Neural crest cell (in vitro differentiated cells): ENCODE results near the gene LRRFIP2. TPM values are rescaled to one million over a fixed set of nuclear protein-coding genes. Genes with fewer than 3 reads are reported as not detected.
"Not testable (repeated sequence)": the region's sequence is repeated elsewhere in the genome, so short reads cannot be mapped to it uniquely, and the experiment has no call there.

Source experiments
- DNase-seq: peaks from one replicate; pipeline ENCODE4 v3.0.0; 2021; ENCODE audit warnings: low read depth, mixed read lengths, low spot score
- H3K27ac Mint-ChIP-seq: one replicate; pipeline ENCODE4 v1.8.0; 2021; ENCODE audit warnings: mild to moderate bottlenecking, mixed read lengths; ENCODE audit not compliant: unreplicated experiment
- H3K27me3 Mint-ChIP-seq: 2 replicates; pipeline ENCODE4 v1.8.0; 2021; ENCODE audit warnings: low read depth, mild to moderate bottlenecking, mixed read lengths
- H3K36me3 Mint-ChIP-seq: 2 replicates; pipeline ENCODE4 v1.8.0; 2021; ENCODE audit warnings: low read depth, mild to moderate bottlenecking, mixed read lengths
- H3K4me1 Mint-ChIP-seq: 2 replicates; pipeline ENCODE4 v1.8.0; 2021; ENCODE audit warnings: mixed read lengths
- H3K4me3 Mint-ChIP-seq: one replicate; pipeline ENCODE4 v1.8.0; 2021; ENCODE audit warnings: mild to moderate bottlenecking, mixed read lengths
- H3K9me3 Mint-ChIP-seq: 2 replicates; pipeline ENCODE4 v1.8.0; 2021; ENCODE audit warnings: mixed read lengths
- CTCF ChIP-seq: fragments of 200-600 bp; sonication (generic); conservative IDR thresholded peaks from 2 replicates; pipeline ENCODE4 v1.5.0; 2021; ENCODE audit warnings: antibody characterized with exemption, mild to moderate bottlenecking
- total RNA-seq: library from RNA; stranded (reverse); gene quantifications from 2 replicates; pipeline ENCODE4 v1.2.1, GENCODE V29; 2021

Gene LRRFIP2
- total RNA-seq, 1 donor from 2014 or later: 37.2 TPM

DNA sequence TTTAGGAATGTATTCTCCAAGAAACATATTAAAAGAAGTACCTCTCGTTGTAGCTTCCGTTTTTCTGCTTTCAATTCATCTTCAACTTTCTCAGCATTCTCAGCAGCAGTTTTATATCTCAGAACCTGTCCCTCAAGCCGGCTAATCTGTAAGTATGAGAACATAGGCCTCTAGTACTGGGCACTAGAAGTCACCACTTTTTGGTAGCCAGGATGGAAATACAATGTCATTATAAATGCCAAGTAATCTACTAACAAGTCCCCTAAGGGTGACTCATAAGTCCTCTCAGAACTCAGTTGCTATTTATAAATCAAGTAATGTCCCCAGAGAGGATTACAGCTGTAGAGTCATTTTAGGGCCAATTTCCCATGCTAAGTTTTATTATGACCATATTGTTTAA lies 120.0 kb downstream of the LRRFIP2 start:
- no peaks in the 10 kb centered on the region for H3K9me3 Mint-ChIP-seq
- DNase-seq: no peak
- no peak overlapping the region for H3K27ac Mint-ChIP-seq
- H3K4me1 Mint-ChIP-seq: no peaks in the 10 kb centered on the region
- TF ChIP-seq CTCF: no peak
- H3K36me3 Mint-ChIP-seq: peaks cover 14% of the 10 kb centered on the region
- no peak overlapping the region for H3K4me3 Mint-ChIP-seq
- no peaks in the 10 kb centered on the region for H3K27me3 Mint-ChIP-seq

GRCh38 chr3:37053753-37054152 lies 120.6 kb downstream of the LRRFIP2 start:
- TF ChIP-seq CTCF: no peak
- Mint-ChIP-seq H3K27ac (no peak overlapping the region), H3K9me3 (no peaks in the 10 kb centered on the region), H3K4me3 (no peak overlapping the region), H3K4me1 (no peaks in the 10 kb centered on the region), H3K36me3 (peaks cover 18% of the 10 kb centered on the region), H3K27me3 (no peaks in the 10 kb centered on the region)
- DNase-seq: no peak

DNA sequence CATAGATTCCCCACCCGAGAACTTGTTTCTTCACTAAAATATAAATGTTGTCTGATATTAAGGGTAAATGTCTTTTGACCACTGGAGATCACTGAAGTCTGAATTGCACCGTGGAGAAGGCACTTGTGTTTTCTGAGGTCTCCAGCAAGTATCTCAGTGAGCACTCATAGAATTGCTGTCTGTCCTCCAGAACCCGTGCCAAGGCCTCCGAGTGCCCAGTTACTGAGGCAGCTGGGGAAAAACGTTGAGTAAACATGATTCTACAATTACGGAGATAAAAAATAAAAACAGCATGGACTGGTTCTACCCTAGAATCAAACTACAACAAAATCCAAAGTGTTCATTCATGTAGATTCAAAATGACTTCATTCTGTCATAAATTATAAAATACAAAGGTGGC lies 121.0 kb downstream of the LRRFIP2 start:
- peaks cover 18% of the 10 kb centered on the region for H3K36me3 Mint-ChIP-seq
- no peak overlapping the region for H3K4me3 Mint-ChIP-seq
- DNase-seq: no peak
- no peak overlapping the region for H3K27ac Mint-ChIP-seq
- H3K4me1 Mint-ChIP-seq: no peaks in the 10 kb centered on the region
- no peaks in the 10 kb centered on the region for H3K9me3 Mint-ChIP-seq
- no peak for TF ChIP-seq CTCF
- H3K27me3 Mint-ChIP-seq: no peaks in the 10 kb centered on the region

DNA sequence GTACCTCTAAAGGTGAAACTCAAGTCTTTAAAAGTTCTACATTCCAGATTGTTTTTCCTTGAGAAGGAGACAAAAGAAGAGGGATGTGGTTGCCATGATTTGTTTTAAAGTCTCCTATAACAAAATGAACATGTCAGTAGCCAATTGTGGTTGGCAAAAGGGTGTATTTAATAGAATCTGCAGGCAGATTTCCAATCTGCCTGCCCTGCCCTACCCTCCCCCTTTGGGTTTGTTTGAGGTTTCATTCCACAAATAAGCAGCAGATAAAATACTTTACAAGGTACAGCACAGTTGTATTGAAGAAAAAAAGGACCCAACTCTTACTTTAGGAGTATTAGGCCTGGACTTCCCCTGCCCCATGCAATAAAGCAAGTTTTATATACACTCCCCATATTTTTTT lies 121.5 kb downstream of the LRRFIP2 start:
- Mint-ChIP-seq H3K4me3 (no peak overlapping the region), H3K36me3 (peaks cover 23% of the 10 kb centered on the region), H3K9me3 (no peaks in the 10 kb centered on the region), H3K27me3 (no peaks in the 10 kb centered on the region), H3K27ac (no peak overlapping the region), H3K4me1 (no peaks in the 10 kb centered on the region)
- TF ChIP-seq CTCF: no peak
- no peak for DNase-seq

DNA sequence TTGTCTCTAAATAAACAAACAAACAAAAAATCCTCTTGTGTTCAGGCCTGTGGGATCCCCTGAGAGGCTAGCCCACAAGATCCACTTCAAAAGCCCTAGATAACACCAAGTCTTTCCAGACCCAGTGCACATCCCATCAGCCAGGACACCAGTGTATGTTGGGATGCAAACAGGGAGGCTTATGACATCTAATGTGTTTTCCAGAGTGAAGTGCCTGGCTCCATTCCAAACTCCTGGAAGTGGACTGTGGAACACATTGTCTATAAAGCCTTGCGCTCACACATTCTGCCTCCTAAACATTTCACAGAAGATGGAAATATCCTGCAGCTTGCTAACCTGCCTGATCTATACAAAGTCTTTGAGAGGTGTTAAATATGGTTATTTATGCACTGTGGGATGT lies 124.1 kb downstream of the LRRFIP2 start:
- Mint-ChIP-seq H3K36me3 (peaks cover 29% of the 10 kb centered on the region), H3K27ac (no peak overlapping the region), H3K4me3 (no peak overlapping the region), H3K9me3 (no peaks in the 10 kb centered on the region), H3K27me3 (no peaks in the 10 kb centered on the region), H3K4me1 (no peaks in the 10 kb centered on the region)
- TF ChIP-seq CTCF: no peak
- DNase-seq: no peak

DNA sequence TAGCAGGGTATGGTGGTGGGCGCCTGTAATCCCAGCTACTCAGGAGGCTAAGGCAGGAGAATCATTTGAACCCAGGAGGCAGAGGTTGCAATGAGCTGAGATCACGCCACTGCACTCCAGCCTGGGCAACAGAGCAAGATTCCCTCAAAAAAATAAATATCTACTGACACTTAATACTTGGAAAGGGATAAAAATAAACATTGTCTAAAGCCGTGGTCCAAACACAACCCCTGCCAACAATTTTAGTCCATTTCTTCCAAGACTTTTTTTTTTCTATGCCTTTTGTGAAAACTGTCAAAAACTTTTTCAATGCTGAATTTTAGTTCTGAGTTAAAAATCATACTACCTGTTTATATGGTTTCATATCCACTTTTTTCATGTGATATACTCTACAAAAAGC lies 131.7 kb downstream of the LRRFIP2 start:
- H3K4me3 Mint-ChIP-seq, H3K27ac Mint-ChIP-seq, H3K4me1 Mint-ChIP-seq, H3K9me3 Mint-ChIP-seq, DNase-seq, H3K27me3 Mint-ChIP-seq: not testable (repeated sequence)
- peaks cover 34% of the 10 kb centered on the region for H3K36me3 Mint-ChIP-seq
